Activated B cell treated with CpG ODN at 0.5 μM for 24 hours (primary cell): ENCODE data around the gene SKAP2. TPM values are rescaled to one million over a fixed set of nuclear protein-coding genes. Genes with fewer than 3 reads are reported as not detected.

Experiments used
- ATAC-seq: fragments of 200-7000 bp; cut with Tn5 transposase; one replicate; pipeline ENCODE4 v1.10.0; 2021; ENCODE audit warnings: low read depth, mild to moderate bottlenecking, moderate library complexity
- CTCF ChIA-PET: fragments of 350-600 bp; sonication (Branson Sonifier 250); formaldehyde crosslinking; loops from one replicate; lab custom pipeline; 2021; ENCODE audit warnings: antibody characterized with exemption; lab: Charles Lee
- POLR2A ChIA-PET: fragments of 350-600 bp; sonication (Branson Sonifier 250); formaldehyde crosslinking; loops from one replicate; lab custom pipeline; 2021; ENCODE audit warnings: antibody characterized with exemption; lab: Charles Lee
- DNase-seq: peaks from one replicate; pipeline ENCODE4 v3.0.0; 2022
- H3K27ac Mint-ChIP-seq: one replicate; pipeline ENCODE4 v1.8.0; 2020; ENCODE audit warnings: mixed read lengths
- H3K27me3 Mint-ChIP-seq: one replicate; pipeline ENCODE4 v1.8.0; 2021; ENCODE audit warnings: mixed read lengths
- H3K36me3 Mint-ChIP-seq: one replicate; pipeline ENCODE4 v1.8.0; 2021; ENCODE audit warnings: low read depth, mixed read lengths
- H3K4me1 Mint-ChIP-seq: one replicate; pipeline ENCODE4 v1.8.0; 2021; ENCODE audit warnings: mixed read lengths
- H3K4me3 Mint-ChIP-seq: one replicate; pipeline ENCODE4 v1.8.0; 2020; ENCODE audit warnings: mild to moderate bottlenecking, mixed read lengths
- H3K9me3 Mint-ChIP-seq: one replicate; pipeline ENCODE4 v1.8.0; 2020; ENCODE audit warnings: mixed read lengths
- intact Hi-C: fragments of 100-400 bp; cut with micrococcal nuclease; formaldehyde crosslinking; loops from one replicate; pipeline ENCODE4 v1.15.1; 2024
- total RNA-seq: library from RNA; stranded (reverse); gene quantifications from 2 replicates; pipeline ENCODE4 v1.2.3, GENCODE V29; 2022
- TF ChIP-seq, protein P1 (sequence below): fragments of 200-600 bp; IDR thresholded peaks from one replicate; pipeline ENCODE4 v1.8.0; 2022; ENCODE audit warnings: antibody characterized with exemption, mild to moderate bottlenecking

SKAP2 gene
- total RNA-seq, 1 donor from 2014 or later: 75.6 TPM

- Mint-ChIP-seq H3K4me1 (peaks cover 57% of the 10 kb centered on the region), H3K27ac (peak overlapping the region; percentile 72), H3K27me3 (no peaks in the 10 kb centered on the region), H3K9me3 (no peaks in the 10 kb centered on the region), H3K4me3 (peak overlapping the region; percentile 82), H3K36me3 (peaks cover 7% of the 10 kb centered on the region)
- ChIA-PET CTCF (interaction anchor here (6.0 to 7.0 kb wide), 2 partner anchors 291 to 303 kb away, joined by 32 to 37 read pairs; partner anchors contain the start of gene HOXA6), POLR2A (interaction anchor here (1.2 kb wide), 1 partner anchor 658 kb away, joined by 3 read pairs; the partner anchor contains the start of gene HNRNPA2B1)
- intact Hi-C loops: loop anchor here (5.0 to 10.0 kb wide), 2 partner anchors 481 to 993 kb away; no protein-coding TSS in a partner anchor
- no peak for DNase-seq
- TF ChIP-seq, protein P1, sequence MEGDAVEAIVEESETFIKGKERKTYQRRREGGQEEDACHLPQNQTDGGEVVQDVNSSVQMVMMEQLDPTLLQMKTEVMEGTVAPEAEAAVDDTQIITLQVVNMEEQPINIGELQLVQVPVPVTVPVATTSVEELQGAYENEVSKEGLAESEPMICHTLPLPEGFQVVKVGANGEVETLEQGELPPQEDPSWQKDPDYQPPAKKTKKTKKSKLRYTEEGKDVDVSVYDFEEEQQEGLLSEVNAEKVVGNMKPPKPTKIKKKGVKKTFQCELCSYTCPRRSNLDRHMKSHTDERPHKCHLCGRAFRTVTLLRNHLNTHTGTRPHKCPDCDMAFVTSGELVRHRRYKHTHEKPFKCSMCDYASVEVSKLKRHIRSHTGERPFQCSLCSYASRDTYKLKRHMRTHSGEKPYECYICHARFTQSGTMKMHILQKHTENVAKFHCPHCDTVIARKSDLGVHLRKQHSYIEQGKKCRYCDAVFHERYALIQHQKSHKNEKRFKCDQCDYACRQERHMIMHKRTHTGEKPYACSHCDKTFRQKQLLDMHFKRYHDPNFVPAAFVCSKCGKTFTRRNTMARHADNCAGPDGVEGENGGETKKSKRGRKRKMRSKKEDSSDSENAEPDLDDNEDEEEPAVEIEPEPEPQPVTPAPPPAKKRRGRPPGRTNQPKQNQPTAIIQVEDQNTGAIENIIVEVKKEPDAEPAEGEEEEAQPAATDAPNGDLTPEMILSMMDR: no peak
- no peak for ATAC-seq
These were observed 6.1 kb downstream of the SKAP2 start for GRCh38 chr7:26858241-26858715.

DNA sequence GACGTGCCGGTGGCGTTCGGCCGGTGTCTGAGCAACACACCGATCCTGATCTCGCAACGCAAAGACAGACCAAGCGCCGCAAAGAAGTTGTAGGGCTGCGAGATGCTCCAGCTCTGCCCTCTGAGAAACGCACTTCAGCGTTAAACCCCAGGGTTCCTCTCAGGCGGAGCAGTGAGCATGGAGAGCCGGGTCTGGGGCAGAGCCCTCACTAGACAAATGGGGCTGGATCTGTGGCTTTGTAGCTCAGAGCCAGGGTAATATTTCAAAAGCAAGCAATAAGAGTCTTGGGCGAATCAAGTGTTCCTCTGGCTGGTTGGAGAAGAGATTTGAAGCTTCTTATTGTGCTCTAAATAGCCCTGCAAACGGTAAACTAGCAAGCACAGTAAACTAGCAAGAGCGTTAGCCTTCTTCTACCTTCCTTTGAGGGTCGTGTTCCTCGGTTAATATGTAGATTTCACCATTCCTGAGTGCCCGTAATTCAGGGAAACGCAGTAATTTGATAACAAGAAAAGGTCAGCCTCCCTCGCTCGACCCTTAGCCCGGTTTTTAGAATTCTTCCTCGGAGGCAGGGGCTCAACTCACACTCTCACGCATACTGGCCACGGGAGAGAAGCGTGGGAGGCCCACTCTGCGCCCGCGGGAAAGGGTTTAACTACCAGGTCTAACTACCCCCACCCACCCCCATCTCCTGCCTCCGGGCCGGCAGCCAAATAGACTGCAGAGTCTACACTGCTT, 6.7 kb downstream of the SKAP2 start:
- peak; percentile 73 for ATAC-seq
- H3K4me3 Mint-ChIP-seq: peak overlapping the region; percentile 82
- POLR2A ChIA-PET: interaction anchor here (0.6 to 1.2 kb wide), 4 partner anchors 73 to 889 kb away, joined by 3 read pairs; partner anchors contain the start of gene HNRNPA2B1

DNA sequence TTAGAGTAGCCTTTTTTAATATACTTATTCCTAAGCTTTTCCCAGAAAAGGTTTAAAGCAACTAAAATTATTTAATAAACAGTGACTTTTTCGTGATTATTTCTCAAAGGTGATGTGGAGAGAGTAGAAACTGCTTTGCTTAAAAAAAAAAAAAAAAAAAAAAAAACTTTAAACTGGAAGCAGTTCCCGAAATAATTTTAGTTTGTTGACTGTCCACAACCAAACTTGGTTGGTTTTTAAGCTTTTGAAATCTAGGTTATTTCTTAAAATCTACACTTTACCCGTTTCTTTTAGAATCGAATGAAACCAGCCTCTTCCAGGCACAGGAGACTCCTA, 7.3 kb downstream of the SKAP2 start:
- peaks cover 14% of the 10 kb centered on the region for H3K36me3 Mint-ChIP-seq
- DNase-seq: no peak
- ChIA-PET CTCF (interaction anchor here (0.7 to 7.0 kb wide), 4 partner anchors 171 to 304 kb away, joined by 3 to 37 read pairs (median 18); partner anchors contain the start of genes HOXA5 and HOXA6), POLR2A (interaction anchor here (0.6 to 1.2 kb wide), 4 partner anchors 72 to 888 kb away, joined by 3 read pairs; partner anchors contain the start of gene HNRNPA2B1)
- H3K9me3 Mint-ChIP-seq: no peaks in the 10 kb centered on the region
- H3K27me3 Mint-ChIP-seq: no peaks in the 10 kb centered on the region
- H3K4me3 Mint-ChIP-seq: peak overlapping the region; percentile 82
- peak overlapping the region; percentile 72 for H3K27ac Mint-ChIP-seq
- ATAC-seq: no peak
- TF ChIP-seq, protein P1: no peak
- peaks cover 49% of the 10 kb centered on the region for H3K4me1 Mint-ChIP-seq
- intact Hi-C loops: loop anchor here (5.0 to 10.0 kb wide), 2 partner anchors 480 to 992 kb away; no protein-coding TSS in a partner anchor

More for the DNA sequence above, 6.7 kb downstream of the SKAP2 start:
- CTCF ChIA-PET: interaction anchor here (0.7 to 7.0 kb wide), 3 partner anchors 286 to 304 kb away, joined by 3 to 37 read pairs (median 32); partner anchors contain the start of genes HOXA5 and HOXA6
- H3K27me3 Mint-ChIP-seq: no peaks in the 10 kb centered on the region
- H3K36me3 Mint-ChIP-seq: peaks cover 11% of the 10 kb centered on the region
- DNase-seq: peak; percentile 29
- H3K4me1 Mint-ChIP-seq: peaks cover 52% of the 10 kb centered on the region
- intact Hi-C loops: loop anchor here (5.0 to 10.0 kb wide), 2 partner anchors 480 to 993 kb away; no protein-coding TSS in a partner anchor
- TF ChIP-seq, protein P1: no peak
- H3K9me3 Mint-ChIP-seq: no peaks in the 10 kb centered on the region
- peak overlapping the region; percentile 72 for H3K27ac Mint-ChIP-seq

- H3K27me3 Mint-ChIP-seq: no peaks in the 10 kb centered on the region
- peaks cover 16% of the 10 kb centered on the region for H3K36me3 Mint-ChIP-seq
- POLR2A ChIA-PET: interaction anchor here (0.8 kb wide), 1 partner anchor 287 kb away, joined by 3 read pairs; the partner anchor contains the start of gene HOXA5
- DNase-seq (no peak), ATAC-seq (no peak)
- intact Hi-C loops: loop anchor here (5.0 to 10.0 kb wide), 2 partner anchors 479 to 992 kb away; no protein-coding TSS in a partner anchor
- peak overlapping the region; percentile 57 for H3K4me3 Mint-ChIP-seq
- H3K9me3 Mint-ChIP-seq: no peaks in the 10 kb centered on the region
- TF ChIP-seq, protein P1: no peak
- no peak overlapping the region for H3K27ac Mint-ChIP-seq
- peaks cover 45% of the 10 kb centered on the region for H3K4me1 Mint-ChIP-seq
- CTCF ChIA-PET: interaction anchor here (1.3 to 7.0 kb wide), 4 partner anchors 170 to 305 kb away, joined by 3 to 37 read pairs (median 22); partner anchors contain the start of genes HOXA1 and HOXA6
These were observed 8.0 kb downstream of the SKAP2 start for GRCh38 chr7:26856176-26856985.
